HG02798 (cell line): Measurements from ENCODE around the gene SNU13.
"Not testable (repeated sequence)": the region's sequence is repeated elsewhere in the genome, so short reads cannot be mapped to it uniquely, and the experiment has no call there.

ENCODE experiments used
- ATAC-seq: cut with Tn5 transposase; IDR thresholded peaks from one replicate; pipeline ENCODE4 v1.9.1; 2021; ENCODE audit warnings: mild to moderate bottlenecking; ENCODE audit not compliant: unreplicated experiment, poor library complexity

The SNU13 gene

DNA sequence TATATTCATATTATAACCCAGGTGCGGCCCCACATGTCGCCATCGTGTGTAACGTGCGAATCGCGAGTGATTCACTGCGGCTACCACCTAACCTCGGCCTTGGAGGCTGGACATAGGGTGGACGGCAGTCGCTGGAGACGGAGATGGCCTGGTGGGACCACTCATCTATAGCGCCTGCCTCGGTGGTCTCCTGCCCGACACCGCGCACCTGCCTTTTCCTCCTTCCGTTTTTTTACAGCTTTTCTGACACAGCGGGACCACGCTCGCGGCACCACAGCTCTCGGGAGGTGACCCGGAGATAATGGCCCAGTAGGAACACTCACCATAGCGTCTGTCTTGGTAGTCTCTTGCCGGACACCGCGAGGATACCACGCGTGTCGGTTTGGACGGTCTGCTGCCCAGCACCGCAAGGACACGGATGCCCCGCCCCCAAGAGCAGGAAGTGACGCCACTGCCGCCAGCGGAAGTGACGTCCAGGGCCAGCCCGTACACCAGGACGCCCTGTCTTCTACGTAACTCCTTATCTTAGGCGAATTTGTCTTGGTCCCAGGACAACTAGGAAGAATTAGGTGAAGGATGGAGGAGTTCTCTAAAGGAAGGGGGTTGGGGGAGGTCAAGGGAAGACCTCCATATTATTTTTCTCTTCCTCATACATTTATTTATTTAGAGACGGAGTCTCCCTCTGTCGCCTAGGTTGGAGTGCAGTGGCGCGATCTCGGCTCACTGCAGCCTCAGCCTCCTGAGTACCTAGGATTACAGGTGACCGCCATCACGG, 6.4 kb downstream of the SNU13 start:
- ATAC-seq = peak; percentile 86

DNA sequence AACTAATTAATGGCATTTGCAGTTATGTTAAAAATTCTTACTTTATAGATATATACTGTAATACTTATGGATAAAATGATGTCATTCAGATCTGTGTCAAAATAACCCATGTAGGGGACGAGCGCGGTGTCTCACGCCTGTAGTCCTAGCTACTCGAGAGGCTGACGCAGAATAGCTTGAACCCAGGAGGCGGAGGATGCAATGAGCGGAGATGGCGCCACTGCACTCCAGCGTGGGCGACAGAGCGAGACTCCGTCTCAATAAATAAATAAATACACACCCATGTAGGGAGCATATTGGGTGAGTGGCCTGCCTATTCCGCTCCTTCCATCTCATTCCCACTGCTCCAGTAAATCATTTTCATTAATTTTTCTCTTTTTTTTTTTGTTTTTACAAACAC, 7.1 kb downstream of the SNU13 start:
- no peak for ATAC-seq

DNA sequence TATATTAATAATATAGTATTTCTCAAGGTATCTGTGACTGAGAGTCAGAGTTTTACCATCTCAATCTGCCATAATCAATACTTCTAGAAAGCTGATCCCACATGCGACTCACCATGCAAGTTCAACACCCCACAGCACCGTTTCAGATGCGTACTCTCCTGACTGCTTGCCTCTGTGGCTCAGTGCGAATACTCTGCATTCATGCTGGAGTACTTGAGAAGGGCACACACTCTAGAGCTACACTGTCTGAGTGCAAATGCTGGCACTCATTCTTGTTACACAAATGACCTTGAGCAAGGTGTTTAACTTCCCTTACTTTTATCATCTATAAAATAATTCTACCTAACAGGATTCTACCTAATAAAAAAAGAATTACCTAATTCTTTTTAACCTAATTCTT, 12.5 kb downstream of the SNU13 start:
- ATAC-seq = no peak

DNA sequence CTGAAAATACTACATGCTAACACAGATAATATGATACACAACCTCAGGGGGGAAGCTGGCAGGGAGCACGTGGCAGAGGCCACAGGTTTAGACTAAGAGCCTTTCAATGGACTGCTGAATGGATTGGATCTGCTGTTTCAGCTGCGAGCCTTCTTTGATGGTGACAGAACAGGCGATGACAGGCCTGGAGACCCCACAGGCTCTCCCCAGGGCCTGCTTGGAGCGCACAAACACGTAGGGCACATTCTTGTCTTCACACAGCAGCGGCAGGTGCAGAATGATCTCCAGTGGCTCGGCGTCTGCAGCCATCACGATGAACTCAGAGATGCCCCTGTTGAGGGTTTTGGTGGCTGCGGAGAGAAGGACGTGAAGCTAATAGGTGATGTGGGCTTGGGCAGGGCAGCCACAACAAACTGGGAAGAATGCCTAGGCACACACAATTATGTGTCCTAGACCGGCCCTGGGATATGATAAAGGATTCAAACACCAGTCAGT, 13.8 kb downstream of the SNU13 start:
- no peak for ATAC-seq

DNA sequence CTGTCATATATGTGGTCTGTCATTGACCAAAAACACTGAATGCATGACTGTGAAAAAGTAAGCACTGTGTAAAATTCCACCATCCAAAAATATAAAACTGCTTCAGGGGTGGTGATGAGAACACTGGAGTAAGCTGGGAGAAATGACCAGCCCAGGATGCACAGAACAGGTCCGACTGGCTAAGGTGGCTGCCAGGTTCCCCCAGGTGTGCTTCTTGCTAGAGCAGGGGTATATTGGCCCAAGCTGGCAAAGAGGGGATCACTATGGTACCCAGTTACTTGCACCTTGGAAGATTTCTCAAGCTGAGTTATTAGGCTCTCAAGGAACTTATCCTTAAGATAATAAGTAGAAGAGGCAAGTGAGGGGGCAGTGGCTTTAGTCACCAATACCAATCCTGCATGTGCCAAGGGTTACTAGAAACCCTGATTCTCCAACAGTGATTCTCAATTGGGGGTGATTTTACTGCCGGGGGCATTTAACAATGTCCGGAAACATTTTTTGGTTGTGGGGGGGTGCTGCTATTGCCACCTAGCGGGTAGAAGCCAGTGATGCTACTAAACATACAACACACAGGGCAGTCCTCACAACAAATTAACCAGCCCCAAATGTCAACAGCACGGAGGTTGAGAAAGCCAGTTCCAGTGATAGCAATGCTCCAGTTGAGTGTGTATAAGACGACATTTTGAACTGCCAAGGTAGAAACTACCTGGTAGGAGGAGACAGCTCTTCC, 15.7 kb downstream of the SNU13 start:
- ATAC-seq = no peak

DNA sequence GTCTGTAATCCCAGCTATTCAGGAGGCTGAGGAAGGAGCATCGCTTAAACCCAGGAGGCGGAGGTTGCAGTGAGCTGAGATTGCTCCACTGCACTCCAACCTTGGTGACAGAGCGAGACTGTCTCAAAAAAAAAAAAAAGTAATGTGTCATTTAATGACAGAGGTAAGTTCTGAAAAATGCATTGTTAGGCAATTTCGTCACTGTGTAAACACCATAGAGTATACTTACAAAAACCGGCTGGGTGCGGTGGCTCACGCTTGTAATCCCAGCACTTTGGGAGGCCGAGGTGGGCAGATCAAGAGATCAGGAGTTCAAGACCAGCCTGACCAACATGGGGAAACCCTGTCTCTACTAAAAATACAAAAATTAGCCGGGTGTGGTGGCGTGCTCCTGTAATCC, 16.6 kb downstream of the SNU13 start:
- not testable (repeated sequence) for ATAC-seq

DNA sequence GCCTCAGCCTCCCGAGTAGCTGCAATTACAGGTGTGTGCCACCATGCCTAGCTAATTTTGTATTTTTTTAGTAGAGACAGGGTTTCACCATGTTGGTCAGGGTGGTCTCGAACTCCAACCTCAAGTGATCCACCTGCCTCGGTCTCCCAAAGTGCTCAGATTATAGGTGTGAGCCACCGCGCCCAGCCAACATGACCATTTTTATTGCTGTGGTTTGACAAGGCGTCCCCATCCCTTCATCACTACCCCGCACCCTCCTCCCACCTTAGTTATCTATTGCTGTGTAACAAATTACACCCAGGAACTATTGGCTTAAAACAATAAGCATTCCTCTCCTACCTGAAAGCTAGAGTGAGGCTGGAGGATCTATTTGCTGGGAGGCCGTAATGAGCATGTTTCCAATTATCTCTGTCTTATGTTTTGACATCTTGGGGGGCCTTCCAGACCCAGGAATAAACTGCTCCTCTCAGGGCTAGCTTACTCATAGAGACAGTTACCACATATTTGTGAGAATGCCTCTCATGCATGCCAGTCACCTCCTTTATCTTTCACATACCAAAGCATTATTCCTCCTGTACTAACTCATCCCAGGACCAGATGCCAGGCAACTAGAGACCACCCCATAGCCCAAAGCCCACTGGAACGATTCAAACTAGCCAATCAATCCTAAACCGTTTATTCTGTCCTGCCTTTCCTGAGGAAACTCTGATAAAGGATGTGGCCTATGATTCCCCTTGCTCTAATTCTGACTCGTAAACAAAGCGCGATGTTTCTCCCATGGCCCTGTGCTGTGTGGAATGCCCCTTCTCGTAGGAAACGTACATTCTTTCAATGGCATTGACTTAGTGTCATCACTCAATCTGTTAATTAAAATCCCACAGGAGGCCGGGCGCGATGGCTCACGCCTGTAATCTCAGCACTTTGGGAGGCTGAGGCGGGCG, 19.4 kb downstream of the SNU13 start:
- no peak for ATAC-seq

DNA sequence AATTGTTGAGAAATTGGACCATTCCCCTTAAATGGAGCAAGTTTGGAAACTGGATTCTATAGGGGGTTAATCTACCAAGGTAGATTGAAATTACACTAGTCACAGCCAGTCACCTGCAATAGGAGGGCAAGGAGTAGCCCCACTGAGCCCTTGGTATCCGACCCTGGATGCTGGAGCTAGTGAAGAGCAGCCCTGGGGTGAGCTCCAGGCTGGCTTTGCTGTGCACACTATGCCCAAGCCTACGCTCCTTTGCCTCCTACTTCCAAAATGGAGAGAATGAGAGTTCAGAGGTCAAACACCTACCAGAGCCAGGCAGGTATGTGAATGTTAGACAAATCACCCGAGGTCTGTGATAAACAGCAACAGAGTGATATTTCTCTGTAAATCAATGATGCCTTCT, 23.7 kb downstream of the SNU13 start:
- ATAC-seq = no peak

DNA sequence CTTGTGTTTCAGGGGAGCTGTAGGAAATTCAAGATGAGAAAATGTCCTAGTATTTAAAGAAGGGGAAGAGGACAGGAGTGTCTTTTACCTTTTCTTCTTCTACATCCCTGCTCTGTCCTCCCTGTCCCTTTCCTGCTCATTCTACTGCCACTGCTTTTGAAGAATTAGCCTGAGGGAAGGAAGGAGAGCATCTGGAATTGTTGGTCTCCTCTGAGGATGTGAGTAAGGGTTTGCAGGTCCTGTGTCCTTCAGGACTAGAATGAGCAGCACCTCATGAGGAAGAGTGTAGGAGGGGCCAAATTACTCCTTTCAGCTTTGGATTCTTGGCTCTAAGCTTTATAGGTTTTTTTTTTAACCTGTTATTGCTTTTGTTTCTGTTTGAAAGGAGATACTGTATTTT, 24.2 kb downstream of the SNU13 start:
- ATAC-seq = no peak

DNA sequence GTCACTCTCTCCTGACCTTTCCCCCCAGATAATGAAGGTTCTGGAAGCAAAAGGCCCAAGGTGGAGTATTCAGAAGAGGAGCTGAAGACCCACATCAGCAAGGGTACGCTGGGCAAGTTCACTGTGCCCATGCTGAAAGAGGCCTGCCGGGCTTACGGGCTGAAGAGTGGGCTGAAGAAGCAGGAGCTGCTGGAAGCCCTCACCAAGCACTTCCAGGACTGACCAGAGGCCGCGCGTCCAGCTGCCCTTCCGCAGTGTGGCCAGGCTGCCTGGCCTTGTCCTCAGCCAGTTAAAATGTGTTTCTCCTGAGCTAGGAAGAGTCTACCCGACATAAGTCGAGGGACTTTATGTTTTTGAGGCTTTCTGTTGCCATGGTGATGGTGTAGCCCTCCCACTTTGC, 25.1 kb downstream of the SNU13 start:
- ATAC-seq = not testable (repeated sequence)

DNA sequence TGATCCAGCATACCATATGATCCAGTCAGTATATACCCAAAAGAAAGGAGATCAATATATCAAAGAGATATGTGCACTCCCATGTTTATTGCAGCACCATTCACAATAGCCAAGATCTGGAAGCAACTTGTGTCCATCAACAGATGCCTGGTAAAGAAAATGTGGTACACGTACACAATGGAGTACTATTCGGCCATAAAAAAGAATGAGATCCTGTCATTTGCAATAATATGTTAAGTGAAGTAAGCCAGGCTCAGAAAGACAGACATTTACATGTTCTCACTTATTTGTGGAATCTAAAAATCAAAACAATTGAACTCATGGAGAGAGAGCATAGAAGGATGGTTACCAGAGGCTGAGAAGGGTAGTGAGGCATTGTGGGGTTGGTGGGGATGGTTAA, 27.0 kb downstream of the SNU13 start:
- ATAC-seq = no peak

DNA sequence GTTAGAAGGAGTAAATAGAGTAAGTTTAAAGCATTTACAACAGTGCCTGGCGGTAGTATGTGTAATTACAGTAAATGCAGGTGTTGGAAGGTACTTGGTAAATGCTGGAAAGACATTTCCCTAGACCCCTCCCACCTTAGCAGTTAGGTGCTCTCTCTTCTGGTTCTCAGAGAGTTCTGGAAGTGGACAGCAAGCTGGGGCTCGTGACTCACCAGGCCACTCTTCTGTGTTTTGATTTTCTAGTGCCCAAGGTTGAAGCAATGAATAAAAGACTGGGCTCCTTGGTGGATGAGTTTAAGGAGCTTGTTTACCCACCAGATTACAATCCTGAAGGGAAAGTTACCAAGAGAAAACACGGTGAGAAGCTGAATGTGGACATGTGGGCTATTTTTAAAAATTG, 27.6 kb downstream of the SNU13 start:
- ATAC-seq = no peak

DNA sequence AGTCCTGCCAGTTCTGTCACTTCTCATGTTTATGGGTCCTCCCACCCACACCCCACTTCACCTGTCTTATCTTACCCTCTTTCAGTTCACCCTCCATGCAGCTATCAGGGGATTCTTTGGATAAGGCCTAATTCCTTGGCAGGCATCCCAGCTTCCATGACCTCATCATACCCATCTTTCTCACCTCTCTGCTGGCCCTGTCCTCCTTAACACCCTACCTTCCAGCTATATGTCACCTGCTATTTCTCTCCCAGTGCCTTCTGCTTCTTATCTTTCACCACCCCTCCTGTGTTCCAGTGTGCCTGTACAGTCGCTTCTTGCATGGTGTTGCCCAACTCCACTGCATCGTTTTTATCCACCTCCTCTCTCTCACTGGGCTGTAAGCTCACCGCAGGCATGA, 28.3 kb downstream of the SNU13 start:
- ATAC-seq = no peak

DNA sequence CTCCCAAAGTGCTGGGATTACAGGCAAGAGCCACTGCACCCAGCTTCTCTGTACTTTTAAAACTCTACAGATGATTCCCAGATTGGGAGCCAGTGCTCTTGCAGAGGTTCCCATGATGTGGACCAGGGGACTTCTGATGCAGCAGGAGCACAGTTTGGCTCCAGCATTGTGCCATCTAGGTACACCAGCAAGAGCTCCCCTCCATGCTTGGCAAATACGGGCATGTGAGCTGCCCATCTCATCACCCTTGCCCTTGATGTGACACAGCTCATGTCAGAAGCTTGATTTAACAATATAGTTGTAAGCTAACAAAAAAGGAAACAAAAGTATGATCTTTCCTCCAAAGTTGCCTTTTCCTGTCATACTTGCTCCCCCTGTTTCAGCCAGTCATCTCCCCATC, 28.7 kb downstream of the SNU13 start:
- no peak for ATAC-seq

DNA sequence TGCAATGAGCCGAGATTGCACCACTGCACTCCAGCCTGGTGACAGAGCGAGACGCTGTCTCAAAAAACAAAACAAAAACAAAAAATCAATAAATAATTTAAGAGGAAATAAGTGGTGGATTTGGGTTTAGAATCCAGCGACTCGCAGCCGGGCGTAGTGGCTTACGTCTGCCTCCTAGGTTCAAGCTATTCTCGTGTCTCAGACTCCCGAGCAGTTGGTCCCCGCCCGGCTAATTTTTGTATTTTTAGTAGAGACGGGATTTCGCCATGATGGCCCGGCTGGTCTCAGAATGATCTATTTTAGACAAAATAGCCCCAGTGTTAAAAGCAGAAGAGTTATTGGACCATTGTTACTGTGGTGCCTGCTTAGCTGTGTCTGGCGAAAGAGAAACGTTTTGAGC, 29.8 kb downstream of the SNU13 start:
- ATAC-seq = no peak

DNA sequence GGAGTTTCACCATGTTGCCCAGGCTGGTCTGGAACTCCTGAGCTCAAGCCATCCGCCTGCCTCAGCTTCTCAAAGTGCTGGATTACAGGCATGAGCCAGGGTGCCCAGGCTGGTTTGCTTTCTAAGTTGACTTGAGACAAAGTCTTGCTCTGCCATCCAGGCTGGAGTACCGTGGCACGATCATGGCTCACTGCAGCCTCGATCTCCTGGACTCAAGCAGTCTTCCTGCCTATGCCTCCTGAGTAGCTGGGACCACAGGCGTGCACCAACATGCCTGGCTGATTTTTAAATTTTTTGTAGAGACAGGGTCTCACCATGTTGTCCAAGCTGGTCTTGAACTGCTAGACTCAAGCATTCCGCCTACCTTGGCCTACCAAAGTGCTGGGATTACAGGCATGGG, 31.0 kb downstream of the SNU13 start:
- no peak for ATAC-seq

DNA sequence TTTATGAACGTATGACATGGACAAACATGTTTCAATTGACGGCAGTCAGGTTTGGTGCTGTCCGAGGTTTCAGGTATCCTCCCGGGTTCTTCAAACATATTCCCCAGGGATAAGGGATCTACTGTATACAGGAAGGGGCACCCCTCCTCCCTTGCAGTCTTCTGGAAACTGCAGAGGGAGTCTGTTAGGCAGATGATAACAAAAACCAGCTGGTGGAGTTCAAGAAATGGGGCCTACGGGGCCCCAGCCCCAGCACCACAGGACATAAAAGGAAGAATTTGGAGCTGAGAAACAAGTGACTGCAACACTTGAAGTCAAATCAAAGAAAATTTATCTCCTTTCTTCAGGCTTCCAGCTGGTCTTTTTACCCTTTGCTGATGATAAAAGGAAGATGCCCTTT, 32.1 kb downstream of the SNU13 start:
- ATAC-seq = no peak

DNA sequence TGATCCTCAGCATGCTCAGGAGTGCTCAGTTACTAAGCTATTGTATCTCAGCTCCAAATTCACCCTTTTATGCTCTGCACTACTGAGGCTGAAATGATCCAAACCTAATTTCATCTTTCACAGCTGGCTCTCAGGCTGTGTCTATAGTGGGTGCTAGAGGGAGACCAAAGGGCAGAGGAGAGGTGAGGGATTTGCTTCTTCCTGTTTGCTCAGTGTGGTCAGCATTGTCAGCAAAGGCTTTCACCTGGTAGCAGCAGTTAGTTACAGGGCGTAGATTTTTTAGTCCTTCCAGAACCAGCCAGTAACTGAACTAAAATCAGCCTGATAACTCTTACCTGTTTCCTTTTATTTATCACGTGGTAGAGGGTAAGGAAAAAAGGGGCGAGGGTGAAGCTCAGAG, 34.3 kb downstream of the SNU13 start:
- no peak for ATAC-seq

DNA sequence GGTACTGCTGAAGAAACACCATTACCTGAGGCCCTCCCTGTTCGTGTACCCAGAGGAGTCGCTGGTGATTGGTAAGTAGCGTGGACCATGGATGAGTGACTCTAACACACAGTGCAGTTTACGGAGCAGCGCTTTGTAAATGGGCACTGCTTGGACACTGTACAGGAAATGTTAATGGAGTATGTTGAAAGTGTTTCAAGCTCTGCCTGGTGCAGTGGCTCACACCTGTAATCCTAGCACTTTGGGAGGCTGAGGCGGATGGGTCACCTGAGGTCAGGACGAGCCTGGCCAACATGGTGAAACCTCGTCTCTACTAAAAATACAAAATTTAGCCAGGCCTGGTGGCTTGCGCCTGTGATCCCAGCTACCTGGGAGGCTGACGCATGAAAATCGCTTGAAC, 37.8 kb downstream of the SNU13 start:
- ATAC-seq = no peak

DNA sequence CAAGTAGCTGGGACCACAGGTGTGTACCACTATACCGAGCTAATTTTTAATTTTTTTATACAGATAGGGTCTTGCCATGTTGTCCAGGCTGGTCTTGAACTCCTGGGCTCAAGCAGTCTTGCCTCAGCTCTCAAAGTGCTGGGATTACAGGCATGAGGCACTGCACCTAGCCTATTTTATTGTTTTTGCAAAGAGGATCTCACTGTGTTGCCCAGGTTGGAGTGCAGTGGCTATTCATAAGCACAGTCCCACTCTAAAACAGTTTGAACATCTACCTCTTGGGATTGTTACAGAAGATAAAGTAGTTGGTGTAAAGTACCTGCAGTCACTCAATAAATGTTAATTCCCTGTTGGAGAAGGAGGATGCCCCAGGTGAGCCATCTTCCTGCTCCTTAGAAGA, 38.4 kb downstream of the SNU13 start:
- no peak for ATAC-seq

DNA sequence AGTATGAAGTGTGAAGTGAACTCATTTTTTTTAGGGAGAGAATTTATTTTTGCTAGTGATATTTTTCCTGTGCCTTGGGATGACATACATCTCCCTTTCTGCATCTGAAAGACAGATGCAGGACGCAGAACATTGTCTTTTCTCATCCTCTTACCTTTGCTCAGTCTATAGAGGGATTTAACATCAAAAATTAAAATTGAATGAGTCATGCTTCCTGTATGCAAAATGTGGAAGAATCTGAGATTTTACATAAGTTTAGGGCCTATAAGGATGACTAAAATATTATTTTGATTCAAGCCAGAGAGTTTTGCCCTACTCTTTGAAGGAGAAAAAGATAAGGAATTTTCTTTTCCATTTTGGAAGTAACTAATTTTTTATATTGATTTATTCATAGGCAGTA, 40.2 kb downstream of the SNU13 start:
- ATAC-seq = no peak
